Left hindlimb (tissue), 1 donor: Measurements from ENCODE around the gene GPR152.
"Not testable (repeated sequence)": the region's sequence is repeated elsewhere in the genome, so short reads cannot be mapped to it uniquely, and the experiment has no call there.

Experiments used
- DNase-seq: peaks from one replicate; pipeline ENCODE4 v3.0.0-alpha.2; 2018

GPR152 gene

DNA sequence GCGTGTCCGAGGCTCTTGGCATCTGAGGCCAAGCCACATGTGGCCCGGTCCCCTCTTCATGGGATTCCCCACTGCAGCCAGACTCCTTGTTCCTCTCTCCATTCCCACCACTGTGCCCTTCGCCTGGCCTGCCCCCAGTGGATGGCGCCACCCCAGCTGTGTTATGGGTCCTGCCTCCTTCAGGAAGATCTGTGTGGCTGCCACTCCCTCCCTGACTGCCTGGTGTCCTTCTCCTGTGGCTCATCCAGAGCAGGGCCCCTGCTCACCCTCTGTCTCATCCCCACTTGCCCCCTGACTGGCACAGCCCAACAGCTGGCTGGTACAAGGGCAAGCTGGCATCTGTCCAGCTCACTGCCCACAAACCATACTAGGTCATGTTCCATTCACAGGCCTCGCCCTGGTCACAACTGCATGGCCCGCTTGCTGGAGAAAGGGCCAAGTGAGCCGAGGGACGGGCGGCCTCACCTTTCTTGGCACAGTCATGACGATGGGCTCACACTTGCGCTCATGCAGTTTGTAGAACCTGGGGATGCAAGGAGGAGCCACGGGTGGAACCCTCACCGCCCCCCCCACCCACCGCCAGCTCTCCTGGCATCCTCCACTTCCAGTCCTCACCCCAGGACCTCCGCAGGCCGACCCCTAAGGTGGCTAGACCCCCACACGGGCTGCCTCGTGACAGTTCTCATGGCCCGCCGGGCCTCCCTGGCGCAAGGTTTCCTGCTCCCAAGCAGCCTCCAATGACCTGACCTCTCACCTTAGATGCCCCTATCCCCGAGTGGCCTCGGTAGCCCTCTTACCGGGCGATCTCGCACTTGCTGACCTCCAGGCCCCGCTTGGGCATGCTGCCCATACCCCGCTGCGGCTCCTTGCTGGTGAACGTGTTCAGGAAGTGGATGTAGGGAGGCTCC lies 13.0 kb downstream of the GPR152 start:
- no peak for DNase-seq

DNA sequence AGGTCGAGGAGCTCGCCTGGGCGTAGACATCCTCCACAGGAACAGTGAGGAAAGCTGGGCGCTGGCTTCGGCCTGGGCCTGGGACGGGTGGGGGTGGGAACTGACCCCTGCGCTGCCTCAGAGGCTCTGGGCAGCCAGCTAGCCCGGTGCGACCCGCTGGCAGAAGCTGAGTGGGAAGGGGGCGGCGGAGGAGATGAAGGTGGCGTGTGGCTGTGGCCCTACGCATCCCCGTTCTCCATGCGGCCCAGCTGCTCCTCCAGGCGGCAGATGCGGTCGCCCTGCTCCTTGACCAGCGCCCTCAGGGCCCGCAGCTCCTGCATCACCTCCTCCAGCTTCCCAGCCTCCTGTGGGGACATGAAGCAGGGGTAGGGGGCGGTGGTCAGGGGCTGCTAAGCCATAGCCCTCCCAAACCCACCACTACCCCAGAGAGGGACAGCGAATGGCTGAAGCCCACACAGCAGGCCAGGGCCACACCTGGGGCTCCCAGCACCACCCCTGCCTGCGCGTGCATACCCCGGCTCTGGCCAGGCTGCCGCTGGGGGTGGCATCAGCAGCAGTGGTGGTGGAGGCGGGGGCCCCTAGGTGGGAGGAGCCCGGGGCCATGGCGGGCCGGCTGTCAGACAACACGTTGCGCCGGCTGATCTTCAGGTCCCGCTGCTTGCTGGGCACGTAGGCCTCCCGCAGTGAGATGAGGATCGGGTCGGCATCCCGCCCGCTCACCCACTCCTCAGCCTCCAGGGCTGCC lies 14.2 kb downstream of the GPR152 start:
- DNase-seq, result no peak

DNA sequence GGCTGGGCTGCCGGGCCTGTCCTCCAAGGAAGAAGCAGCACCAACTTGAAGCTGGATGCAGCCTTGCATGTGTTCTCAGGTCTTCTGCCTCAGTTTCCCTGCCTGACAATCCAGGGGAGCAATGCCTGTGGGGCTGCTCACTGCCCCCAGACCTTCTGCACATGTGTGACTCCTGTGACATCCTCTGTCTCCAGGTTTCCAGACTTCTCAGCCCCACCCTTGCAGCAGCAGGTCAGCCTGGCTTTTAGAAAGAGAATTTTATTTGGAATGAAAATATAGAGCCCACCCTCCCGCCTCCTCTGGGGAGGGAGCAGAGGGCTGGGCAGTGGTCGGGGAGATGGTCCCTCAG lies 14.7 kb downstream of the GPR152 start:
- DNase-seq, result no peak

DNA sequence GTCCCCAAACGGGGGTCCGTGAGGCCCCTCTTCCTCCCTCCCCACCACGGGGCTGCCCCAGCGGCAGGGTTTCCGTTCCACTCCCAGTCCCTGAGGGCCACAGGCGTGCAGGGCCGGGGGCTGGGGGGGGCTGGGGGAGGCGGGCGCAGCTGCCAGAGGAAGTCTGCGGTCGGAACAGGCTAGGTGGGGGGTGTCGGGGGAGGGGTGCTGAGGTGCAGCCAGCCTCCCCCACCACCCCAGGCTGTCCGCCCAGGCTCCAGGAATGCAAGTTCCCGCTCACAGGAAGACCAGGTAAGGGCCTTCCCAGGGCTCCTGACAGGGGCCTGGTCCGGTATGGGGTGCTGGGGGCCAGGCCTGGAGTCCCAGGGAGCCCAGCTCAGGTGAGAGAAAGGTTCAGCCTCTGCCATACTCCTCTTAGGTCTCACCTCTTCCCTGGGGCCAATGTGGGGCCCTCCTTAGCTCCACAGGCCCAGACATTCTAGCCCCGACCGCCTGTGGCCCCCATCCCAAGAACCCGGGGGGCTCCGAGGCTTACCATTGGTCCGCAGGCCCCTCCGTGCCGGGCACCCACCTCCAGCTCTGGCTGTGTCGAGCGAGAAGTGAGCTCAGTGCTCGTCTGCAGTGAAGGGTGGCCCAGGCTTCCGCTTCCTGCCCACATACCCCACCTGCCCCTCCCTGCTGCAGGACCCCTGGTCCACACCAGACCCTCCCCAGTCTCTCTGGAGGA lies 15.3 kb downstream of the GPR152 start, which contains the start of gene PTPRCAP:
Gene PTPRCAP, minus strand, starts transcription at position 601 of the 727 bp plus-strand sequence. Its CDS starts 63 bp downstream, at position 538.
- DNase-seq, result no peak

DNA sequence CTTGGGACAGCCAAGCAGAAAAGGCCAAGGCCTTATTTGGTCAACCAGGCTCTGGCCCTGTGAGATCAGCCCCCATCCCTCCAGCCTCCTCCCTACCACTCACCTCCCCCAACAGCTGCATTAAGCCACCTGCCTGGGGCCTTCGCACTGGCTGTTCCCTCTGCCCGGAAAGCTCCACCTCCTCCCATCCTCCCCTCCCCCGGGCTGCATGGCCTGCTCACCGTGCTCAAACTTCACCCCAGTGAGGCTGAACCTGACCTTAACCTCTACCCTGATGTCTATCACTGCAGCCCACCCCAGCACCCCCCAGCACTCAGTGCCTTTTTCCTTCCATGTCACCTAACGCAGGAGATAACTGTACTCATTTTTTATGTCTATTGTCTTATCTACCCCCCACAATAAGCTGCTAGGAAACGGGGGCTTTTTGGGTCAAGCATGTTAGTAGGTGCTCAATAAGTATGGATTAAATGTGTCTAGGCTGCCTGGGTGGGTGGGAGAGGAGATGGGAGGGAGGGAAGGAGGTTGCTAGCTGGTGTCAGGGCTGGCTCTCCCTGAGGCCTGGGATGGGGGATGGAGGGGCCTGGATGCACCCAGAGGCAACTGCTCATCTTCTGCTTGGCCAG lies 16.0 kb downstream of the GPR152 start:
- no peak for DNase-seq

DNA sequence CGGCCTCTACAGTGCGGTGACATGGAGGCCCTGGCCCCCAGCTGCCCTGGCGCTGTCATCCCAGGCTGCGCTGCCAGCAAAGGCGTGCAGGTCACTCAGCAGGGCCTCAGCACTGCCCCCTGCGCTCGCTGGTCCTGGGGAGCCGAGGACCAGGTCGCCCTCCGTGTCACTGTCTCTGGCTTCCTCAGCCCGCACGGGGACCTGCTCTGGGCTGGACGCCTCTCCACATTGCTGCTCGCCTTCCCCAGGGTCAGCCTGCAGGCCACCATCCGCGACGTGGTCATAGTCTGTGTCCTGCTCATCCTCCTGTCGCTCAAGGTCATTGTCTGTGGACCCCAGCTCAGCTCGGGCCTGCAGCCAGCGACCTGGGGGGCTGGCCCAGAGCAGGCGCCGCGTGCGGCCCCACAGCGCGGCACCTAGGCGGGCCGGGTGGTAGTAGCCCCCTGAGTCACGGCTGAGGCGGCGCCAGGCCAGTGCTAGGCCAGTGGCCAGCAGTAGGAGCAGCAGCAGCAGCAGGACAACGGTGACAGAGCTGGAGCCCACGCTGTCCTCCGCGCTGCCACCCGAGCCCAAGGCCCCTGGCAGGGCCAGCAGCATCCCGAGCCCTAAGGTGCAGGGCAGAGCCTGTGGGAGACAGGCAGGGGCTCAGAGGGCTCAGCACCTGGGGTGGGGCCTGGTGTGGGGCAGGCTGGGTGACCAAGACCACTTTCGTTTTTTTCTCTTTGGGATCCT lies 16.6 kb downstream of the GPR152 start:
- no peak for DNase-seq

DNA sequence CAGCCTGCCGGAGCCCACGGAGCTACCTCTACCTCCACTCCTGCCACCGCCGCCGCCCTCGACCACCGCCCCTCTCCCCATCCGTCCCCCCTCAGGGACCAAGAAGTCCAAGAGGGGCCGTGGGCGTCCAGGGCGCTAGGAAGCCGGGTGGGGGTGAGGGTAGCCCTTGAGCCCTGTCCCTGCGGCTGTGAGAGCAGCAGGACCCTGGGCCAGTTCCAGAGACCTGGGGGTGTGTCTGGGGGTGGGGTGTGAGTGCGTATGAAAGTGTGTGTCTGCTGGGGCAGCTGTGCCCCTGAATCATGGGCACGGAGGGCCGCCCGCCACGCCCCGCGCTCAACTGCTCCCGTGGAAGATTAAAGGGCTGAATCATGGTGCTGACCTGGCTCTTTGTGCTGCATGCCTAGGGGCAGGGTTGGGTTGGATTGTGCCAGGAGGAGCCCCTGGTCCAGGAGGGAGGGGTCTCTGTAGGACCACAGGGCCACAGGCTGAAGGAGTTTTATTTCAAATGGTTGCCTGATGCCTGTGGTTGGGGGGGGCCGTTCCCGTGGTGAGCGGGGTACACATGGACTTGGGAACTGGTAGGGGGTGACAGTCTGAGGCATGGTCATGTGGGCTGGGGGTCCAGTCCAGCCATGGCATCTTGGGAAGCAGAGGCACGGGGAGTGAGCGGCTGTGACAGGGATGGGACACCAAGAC lies 17.4 kb downstream of the GPR152 start:
- no peak for DNase-seq

DNA sequence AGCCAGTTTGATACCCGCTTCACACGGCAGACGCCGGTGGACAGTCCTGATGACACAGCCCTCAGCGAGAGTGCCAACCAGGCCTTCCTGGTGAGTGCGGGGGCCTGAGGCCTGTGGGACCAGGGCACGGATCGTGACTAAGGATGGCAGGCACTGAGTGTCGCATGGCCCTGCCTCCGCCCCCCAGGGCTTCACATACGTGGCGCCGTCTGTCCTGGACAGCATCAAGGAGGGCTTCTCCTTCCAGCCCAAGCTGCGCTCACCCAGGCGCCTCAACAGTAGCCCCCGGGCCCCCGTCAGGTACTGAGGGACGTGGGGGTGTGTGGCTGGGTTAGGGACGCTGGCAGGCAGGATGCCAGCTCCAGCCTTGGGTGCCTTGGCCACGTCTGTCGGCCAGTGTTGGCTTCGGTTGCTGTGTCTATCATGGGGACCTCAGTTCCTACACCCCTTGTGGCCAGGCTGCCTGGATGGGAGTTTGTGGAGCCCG lies 18.1 kb downstream of the GPR152 start:
- DNase-seq, result no peak

DNA sequence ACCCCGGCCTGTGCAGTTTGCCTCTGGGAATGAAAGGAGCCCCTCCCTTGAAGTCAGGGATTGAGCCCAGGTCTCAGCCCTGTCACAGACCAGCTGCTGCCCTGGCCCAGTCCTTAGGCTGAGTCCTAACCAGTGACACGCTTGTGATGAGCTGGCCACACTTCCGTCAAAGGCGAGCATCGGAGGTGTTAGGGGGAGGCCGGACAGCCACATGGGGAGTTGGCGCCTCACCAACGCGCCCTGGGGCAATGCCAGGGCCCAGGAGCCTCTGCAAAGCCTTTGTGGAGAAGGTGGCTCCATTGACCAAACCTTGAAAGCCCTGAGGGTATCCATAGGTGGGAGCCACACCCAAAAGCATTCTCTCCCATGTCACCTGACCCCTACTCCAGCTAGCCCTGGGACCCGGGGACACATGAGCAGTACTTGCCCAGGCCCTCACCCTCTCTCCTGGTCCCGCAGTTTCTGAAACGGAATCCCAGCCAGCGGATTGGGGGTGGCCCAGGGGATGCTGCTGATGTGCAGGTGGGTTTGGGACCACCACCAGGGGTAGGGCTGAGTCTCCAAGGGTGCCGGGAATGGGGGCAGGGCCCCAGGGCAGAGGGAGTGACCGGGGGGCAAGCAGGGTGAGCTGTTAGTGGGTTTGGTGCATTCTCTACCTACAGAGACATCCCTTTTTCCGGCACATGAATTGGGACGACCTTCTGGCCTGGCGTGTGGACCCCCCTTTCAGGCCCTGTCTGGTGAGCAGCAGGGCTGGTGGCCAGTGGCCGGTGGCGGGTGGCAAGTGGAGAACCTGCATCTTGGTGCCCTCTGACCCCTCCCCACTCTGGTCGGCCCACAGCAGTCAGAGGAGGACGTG lies 18.8 kb downstream of the GPR152 start:
- no peak for DNase-seq

DNA sequence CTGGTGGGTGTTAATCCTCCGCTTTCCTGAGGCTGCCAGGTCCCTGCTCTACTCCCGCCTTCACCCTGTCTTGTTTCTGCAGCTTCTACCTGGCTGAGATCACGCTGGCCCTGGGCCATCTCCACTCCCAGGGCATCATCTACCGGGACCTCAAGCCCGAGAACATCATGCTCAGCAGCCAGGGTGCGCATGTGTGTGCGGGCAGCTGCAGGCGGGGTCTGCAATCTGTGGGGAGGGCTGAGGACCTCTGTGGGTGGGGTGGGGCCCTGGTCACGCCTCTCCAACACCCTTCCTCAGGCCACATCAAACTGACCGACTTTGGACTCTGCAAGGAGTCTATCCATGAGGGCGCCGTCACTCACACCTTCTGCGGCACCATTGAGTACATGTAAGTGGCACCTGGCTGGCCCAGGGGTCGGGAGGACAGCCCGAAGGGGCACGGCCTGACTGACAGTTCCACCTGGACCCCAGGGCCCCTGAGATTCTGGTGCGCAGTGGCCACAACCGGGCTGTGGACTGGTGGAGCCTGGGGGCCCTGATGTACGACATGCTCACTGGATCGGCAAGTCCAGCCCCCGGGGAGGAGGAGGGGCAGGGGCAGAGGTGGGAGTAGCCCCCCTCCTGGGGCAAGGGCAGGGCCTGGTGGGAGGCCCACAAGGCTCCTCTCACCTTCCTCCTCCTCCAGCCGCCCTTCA lies 19.7 kb downstream of the GPR152 start:
- no peak for DNase-seq

DNA sequence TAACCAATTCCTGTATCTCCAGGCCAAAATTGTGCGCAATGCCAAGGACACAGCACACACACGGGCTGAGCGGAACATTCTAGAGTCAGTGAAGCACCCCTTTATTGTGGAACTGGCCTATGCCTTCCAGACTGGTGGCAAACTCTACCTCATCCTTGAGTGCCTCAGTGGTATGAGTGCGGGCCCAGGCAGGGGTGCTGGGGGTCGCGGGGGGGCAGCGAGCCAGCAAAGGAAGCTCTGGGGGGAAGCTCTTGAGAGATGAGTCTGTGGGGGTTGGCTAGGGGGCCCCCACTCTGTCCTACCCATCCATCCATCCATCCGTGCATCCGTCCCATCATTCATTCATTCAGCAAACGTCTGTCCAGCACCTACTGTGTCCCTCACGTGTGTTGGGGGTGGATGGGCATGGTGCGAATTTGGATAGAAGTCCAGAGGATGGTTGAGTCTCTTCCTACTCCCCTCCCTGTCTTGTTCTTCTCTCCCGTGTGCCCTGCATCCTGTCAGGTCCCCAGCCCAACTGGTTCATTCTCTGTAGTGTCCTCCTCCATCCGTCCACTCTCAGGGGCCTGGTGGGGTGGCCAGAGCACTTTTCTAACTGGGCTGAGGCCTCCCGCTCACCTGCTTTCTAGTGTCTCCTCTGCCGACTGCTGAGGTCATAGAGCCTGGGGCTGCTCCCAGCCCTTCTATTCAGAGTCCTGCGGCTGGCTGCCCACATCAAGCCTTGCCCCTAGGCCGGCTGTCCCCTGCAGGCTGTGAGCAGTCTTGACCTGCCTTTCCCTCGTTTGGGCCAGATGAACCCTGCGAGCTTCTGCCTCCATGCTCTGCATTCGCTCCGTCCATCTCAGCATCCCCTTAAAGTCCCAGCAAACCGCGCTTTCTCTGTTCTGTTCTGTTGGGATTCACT lies 20.9 kb downstream of the GPR152 start:
- DNase-seq, result no peak

DNA sequence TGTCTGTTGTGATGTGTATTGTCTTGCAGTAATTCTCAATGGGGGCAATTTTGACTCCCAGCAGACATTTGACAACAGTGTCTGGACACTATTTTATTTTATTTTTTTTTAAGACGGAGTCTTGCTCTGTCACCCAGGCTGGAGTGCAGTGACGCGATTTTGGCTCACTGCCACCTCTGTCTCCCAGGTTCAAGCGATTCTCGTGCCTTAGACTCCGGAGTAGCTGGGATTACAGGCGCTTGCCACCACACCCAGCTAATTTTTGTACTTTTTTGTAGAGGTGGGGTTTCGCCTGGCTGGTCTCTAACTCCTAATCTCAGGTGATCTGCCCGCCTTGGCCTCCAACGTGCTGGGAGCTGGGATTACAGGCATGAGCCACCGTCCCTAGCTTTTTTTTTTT lies 22.8 kb downstream of the GPR152 start:
- DNase-seq, result no peak

DNA sequence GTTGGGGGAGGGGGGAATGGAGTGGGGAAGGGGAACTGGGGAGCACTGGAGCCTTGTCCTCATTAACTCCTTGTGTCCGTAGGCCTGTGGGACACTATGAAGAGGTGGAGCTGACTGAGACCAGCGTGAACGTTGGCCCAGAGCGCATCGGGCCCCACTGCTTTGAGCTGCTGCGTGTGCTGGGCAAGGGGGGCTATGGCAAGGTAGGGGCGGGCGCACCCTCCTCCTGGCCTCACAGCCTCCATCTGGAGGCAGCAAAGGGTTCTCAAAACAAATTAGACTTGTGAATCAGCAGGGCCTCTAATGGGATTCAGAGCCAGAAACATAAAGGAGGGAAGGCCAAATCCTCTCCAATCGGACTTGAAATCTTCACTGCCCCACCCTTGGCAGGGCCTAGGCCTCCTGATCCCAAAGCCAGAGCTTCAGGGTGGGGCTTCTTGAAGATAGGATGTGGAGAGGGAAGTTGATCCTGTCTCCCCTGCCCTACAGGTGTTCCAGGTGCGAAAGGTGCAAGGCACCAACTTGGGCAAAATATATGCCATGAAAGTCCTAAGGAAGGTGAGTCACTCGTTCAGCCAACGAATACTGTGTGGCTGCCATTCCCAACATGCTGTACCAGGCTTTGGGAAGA lies 23.4 kb downstream of the GPR152 start:
- no peak for DNase-seq

DNA sequence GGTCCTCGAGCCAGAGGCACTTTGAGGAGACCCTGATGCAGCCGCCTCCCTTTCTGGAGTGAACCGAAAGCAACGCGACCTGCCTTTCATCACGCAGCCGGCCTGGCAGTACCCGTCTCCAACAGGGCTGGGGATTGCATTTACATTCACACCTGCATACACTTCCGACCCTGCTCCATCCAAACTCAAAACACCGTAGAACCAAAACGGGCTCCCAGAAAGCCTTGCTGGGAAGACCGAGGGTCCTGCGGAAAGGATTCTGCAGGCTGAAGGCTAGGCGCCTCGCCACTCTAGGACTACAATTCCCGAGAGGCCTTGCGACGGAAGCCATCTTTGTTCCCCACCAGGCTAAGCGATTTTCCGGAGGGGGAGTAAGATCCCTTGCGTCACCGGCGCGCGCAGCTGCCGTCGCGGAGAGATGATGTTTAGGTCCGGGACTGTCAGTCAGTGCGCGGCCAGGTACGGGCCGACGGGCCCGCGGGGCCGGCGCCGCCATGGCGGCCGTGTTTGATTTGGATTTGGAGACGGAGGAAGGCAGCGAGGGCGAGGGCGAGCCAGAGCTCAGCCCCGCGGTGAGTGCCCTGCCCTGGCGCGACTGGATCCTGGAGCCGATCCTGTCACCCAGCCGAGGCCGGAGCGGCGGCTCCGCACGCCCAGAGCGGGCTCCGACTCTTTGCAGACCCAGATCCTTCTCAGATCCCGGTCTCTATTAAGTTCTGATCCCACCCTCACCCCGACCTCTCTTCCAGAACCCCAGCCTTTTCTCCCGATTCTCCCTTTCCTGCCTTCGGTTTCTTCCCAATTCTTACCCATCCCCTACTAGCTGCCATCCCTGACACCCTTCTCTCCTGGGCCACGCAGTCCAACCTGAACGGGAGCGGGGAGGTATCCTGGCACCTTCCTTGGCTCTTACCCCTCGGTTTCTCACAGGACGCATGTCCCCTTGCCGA lies 24.2 kb downstream of the GPR152 start, which contains the start of gene RPS6KB2:
Gene RPS6KB2, plus strand, starts transcription at position 443 of the 950 bp plus-strand sequence. Its CDS starts 52 bp downstream, at position 495.
- peak; percentile 98 for DNase-seq

DNA sequence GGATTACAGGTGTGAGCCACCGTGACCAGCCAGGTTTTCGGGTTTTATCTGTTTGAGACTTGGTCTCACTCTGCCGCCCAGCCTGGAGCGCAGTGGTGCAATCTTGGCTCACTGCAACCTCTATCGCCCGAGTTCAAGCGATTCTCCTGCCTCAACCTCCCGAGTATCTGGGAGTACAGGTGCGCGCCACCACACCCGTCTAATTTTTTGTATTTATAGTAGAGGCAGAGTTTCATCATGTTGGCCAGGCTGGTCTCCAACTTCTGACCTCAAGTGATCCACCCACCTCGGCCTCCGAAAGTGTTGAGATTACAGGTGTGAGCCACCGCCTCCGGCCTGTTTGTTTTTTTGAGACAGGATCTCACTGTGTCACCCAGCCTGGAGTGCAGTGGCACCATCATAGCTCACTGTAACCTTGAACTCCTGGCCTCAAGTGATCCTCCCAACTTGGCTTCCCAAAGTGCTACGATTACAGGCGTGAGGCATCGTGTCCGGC lies 25.1 kb downstream of the GPR152 start:
- not testable (repeated sequence) for DNase-seq

DNA sequence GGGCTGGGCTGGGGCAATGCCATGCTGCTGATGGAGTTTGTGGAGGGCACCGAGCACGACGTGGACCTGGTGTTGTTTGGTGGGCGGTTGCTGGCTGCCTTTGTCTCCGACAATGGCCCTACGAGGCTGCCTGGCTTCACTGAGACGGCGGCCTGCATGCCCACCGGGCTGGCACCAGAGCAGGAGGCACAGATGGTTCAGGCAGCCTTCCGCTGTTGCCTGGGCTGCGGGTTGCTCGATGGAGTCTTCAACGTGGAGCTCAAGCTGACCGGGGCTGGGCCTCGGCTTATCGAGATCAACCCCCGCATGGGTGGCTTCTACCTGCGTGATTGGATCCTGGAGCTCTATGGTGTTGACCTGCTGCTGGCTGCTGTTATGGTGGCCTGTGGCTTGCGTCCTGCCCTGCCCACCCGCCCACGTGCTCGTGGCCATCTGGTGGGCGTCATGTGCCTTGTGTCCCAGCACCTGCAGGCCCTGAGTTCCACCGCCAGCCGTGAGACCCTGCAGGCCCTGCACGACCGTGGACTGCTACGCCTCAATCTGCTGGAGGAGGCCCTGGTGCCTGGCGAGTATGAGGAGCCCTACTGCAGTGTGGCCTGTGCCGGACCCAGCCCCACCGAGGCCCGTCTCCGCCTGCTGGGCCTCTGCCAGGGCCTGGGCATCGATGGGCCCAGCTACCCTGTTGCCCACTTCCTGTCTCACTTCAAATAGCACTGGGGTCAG lies 28.5 kb downstream of the GPR152 start:
- no peak for DNase-seq
